Fibroblast of skin of right biceps (primary cell): ENCODE measurements around the gene CSNK1E.
"Not testable (repeated sequence)": the region's sequence is repeated elsewhere in the genome, so short reads cannot be mapped to it uniquely, and the experiment has no call there.

Experiments used
- DNase-seq: peaks from one replicate; pipeline ENCODE4 v3.0.0-alpha.2; 2013

The CSNK1E gene

DNA sequence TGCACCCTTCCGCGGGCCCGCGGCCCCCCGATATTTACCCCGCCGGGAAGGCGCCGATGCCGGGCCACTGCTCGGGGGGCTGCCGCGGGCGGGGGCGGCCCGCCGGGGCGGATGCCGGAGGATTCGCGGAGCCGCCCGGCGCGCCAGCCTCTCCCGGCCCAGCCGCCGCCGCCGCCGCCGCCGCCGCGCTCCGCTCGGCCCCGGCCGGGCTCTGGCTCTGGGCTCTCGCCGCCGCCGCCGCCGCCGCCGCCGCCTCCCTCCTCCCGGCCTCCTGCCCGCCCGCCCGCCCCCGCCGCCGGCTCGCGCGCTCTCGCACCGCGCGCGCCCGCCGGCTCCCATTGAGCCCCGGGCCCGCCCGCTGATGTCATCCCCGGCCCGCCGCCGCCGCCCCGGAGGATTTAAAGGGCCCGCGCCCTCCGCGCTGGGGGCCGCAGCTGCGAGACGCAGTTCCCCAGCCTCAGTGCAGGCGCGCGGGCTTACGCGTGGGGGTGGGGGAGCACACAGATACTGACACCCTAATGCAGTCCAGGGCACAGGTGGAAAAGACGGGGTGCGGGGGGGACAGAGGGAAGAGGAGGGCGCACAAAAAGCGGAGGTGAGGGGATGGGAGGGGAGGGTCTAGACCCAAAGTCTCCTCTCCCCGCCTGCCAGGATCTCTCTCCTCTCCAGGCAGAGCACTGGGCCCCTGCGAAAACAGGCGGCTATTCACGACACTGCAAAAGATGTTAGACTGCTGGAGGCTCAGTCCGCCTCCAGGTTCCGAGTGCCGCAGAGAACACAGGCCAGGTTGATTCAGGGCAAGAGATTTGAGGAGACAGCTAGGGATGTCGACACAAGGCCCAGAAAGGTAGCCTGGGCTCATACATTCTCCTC is at the start of gene CSNK1E:
TSS of gene CSNK1E (minus strand) at position 312 of the 873 bp plus-strand sequence. CDS start 3,276 bp downstream, outside the sequence.
- DNase-seq: peak; percentile 79

DNA sequence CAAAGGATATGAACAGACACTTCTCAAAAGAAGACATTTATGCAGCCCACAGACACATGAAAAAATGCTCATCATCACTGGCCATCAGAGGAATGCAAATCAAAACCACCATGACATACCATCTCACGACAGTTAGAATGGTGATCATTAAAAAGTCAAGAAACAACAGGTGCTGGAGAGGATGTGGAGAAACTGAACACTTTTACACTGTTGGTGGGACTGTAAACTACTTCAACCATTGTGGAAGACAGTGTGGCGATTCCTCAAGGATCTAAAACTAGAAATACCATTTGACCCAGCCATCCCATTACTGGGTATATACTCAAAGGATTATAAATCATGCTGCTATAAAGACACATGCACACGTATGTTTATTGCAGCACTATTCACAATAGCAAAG is 48.6 kb upstream of the CSNK1E start:
- DNase-seq: not testable (repeated sequence)

DNA sequence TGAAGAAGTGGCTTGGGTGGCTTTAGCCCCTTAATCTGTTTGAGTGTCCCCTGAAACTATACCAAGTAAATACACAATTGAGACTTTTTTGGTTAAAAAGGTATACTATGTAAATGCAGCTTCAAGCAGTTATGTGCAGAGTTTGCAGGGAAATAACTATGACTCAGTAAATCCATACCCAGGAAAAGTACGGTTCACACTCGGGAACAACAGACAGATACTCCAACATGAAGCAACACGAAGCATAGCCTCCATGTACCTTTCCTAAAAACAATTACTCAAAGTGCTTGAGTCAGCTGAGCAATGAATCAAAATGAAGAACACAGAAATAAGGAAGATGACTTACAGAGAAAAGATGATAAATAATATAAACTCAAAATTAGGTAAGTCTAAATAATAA is 47.9 kb upstream of the CSNK1E start:
- not testable (repeated sequence) for DNase-seq

DNA sequence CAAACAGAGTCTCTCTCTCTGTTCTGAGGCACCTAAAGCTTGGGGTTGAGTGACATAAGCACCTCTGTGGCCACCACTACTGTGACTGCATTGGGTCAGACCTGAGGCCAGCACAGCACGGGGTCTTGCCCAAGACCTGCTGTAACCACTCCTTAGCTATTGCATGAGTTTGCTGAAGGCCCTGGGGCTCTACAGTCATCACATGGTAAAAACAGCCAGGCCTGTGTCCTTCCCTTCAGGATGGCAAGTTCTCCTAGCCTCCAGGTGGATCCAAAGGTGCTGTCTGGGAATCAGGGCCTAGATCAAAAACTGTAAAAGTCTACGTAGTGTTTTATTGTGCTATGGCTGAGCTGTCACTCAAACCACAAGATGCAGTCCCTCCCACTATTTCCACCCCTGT is 43.3 kb upstream of the CSNK1E start:
- DNase-seq: not testable (repeated sequence)

DNA sequence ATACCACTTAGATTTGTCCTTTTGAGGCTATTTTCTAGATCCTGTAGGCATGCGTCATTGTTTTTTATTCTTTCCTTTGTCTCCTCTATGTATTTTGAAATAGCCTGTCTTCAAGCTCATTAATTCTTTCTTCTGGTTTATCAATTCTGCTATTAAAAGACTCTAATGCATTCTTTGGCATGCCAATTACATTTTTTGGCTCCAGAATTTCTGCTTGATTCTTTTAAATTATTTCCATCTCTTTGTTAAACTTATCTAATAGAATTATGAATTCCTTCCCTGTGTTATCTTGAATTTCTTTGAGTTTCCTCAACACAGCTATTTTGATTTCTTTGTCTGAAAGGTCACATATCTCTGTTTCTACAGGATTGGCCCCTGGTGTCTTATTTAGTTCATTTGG is 42.6 kb upstream of the CSNK1E start:
- DNase-seq: not testable (repeated sequence)

DNA sequence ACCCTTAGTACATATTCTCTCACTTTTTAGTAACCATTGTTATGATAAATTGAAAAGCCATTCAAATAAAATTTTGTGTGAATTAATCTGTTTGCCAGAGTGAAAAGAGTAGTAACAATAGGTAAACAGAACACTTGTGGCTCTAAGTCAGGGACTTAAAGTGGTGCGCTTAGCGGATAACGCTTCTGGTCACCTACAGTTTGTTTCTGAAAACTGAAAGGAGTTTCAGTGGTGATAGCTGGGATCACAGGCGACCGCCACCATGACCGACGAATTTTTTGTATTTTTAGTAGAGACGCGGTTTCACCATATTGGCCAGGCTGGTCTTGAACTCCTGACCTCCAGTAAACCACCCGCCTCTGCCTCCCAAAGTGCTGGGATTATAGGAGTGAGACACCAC is 40.7 kb upstream of the CSNK1E start:
- DNase-seq: not testable (repeated sequence)

DNA sequence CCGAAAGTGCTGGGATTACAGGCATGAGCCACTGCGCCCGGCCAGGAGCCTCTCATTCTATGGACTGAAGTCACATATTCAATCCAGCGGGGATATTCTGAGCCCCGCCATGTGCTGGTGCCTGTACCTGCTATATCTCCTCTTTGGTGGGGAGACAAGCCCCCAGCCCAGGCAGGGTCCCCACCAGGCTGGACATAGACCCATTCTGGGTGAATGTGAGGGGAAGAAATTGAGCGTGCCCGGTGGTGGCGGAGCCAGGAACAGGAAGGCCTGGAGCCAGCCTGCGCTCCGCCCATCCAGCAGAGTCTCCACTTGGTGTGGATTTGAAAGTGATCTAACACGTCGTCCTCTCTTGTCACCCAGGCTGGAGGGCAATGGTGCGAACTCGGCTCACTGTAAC is 38.0 kb upstream of the CSNK1E start:
- no peak for DNase-seq

DNA sequence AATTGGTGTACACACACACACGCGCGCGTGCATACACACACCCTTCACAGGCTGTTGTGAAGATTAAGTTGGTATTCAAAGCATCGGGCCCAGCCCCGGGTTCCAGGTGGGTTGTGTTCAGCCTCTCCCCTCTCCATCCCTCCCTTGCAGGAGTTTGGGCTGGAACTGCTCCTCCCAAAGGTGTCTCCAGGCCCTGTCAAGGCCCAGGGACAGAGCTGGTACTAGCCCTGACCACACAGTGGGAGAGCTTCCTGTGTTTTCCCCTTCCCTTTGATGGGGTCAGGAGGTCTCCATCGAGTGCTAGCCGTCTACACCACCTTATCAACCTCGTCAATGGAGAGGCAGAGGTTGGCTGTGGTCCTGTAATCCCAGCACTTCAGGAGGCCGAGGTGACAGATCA is 36.5 kb upstream of the CSNK1E start:
- DNase-seq: no peak

DNA sequence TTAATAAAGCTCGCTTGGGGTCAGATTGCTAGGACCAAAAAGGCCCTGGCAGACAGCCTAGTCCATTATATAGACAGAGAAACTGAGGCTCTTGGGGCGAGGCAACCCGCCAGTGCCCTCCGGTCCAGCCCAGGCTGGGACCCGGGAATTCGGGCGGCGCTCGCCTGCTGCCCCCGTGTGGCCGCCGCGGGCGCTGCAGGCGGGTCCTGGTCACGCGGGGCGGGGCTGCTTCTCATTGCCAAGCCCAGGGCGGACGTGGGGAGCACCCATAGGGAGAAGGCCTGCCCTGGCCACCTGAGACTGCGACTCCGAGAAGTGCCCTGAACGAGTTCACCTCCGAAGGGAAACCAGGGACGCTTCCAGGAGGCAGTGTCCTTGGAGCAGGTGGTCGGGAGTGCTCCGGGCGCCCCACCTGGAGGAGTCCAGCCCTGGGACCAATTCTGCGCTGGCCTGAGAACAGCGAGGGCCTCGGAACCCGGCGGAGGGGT is 36.0 kb upstream of the CSNK1E start:
- DNase-seq: peak; percentile 48

DNA sequence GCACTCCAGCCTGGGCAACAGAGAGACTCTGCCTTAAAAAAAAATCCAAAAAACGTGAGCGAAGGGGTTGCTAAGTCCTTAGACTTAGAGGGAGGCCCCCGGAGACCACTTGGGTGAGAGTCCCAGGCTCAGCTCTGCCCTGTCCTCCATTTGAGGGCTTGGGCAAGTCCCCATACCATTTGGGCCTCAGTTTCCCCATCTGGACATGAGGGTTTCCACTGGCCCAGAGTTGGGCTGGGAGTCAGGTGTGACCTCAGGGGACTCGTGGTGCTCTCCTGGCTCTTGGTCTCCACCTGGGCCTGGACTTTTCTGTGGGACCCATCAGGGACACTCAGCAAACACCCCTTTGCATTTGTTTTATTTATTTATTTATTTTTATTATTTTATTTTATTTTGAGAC is 35.2 kb upstream of the CSNK1E start:
- DNase-seq: no peak

DNA sequence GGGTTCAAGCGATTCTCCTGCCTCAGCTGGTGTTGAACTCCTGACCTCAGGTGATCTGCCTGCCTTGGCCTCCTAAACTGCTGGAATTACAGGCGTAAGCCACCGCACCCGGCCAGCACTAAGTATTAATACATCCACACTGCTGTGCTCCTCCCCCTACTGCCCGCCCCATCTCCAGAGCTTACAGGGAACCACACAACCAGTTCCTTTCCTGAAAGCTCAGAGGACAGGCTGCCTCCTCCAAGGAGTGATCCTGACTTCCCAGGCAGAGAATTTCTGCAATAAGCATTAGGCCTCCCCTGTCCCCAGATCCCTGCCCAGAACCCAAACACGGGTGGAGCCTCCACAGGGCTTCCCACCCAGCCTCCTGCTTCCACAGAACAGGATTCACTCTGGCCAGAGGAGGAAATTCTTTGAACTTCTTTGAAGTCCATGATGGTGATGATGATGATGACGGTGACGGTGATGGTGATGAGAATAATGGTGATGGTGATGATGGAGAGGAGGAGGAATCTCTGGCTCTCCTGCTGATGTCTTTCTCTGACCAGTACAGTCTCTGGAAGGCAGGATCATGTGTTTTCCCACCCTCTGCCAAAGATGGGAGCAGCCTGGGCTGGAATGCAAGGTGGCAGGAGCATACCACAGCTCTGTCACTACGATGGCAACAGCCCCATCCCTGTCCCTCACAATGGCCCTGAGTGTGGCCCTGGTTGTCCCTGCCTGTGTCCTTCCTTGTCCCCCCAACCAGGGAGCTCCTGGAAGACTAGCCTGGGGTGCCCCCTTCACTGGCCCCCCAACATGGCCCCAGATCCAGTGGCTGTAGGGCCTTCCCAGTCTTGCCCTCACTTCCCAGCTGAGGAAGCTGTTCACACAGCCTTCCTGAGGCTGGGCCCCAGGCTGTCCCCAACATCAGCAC is 33.5 kb upstream of the CSNK1E start:
- no peak for DNase-seq

DNA sequence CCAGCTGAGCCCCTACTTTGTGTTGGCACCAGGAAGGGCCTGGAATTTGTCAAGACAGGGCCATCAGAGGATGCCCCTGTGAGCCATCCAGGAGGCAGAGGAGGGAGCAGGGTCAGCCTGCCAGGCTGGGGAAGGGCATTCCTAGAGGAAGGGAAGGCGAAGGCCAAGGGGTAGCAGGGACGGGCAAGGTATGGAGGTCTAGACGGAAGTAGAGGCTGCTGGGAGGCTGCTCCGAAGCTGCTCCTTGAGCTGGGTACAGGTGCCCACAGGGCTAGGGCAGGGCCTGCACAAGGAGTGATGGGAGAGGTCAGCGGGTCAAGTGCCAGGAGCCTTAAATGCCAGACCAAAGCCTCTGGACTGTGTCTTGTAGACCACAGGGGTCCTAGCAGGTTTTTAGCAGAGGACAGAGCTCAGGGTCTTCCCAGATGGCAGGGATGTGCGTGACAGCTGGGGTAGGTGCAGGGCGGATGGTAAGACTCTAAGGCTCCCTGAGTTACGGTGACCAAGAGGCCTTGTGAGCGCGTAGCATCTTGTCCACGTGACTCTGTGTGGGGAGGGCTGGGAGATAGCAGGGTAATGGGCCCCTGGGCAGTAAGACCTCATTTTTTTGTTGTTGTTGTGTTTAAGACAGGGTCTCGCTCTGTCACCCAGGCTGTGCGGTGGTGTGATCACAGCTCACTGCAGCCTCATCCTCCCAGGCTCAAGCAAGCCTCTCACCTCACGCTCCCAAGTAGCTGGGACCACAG is 31.7 kb upstream of the CSNK1E start:
- DNase-seq: no peak

DNA sequence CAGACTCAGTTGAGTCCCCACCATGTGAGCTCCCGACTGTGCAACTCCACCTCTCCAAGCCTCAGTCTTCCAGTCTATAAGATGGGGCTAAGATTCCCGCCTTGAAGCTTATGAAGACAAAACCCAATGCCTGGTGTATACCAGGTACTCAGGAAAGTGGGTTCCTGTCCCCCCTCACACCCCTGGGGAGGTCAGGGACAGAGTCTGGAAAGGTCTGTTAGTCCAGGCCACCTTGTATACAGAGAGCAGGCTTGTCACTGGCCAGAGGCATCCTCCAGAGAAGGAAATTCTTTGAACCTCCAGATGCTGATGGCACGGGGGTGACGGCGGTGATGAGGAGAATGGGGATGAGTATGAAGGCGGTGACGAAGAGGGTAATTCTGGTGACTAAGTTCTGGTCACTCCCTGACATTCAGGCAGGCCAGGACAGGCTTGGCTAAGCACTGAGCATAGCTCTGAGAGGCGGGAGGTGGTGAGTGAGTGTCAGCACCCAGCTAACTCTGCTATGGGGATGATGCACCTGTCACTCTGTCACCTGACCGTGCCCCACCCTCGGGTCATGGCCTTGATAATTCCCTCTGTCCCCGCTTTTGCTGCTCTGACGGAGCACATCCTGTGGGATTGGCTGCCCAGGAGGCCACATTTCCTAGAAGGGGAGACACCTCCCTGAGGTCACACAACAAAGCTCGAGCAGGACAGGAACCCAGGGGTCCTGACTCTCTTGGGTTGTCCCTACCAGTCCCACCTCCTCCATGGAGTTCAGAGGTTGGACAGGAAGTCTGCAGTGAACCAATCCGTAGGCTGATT is 30.9 kb upstream of the CSNK1E start:
- no peak for DNase-seq

DNA sequence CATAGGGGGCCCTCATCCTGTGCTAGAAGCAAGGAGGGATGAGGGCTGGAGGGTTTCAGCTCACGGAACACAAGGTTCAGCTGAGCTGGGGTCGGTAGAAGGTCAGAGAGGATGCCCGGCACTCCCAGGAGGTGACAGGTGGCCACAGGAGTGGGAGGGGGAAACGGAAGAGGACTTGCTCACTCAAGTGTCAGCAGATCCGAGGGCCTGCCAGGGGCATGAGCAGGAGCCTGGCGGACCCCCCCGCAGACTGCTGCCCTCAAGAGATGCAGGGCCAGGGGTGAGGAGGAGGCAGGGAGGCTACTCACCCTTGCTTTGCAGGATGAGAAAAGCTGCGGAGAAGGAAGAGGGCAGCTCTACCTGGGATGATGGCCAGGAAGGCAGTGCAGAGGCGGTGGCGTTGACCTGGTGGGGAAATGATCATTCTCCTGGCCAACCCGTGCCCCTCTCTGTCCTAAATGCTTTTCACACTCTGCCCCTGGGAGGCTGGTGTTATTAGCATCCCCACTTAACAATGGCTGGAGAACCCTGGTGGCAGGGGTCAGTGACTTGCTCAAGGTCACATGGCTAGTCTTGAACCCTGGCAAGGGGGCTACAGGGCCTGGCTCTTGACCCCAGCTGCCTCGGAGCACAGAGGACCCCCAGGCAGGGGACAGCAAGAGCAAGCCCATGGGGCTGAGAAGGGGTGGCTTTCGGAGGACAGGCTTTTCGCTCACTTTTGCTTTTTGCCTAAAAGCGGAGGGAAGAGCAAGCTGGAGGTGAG is 30.1 kb upstream of the CSNK1E start:
- no peak for DNase-seq

DNA sequence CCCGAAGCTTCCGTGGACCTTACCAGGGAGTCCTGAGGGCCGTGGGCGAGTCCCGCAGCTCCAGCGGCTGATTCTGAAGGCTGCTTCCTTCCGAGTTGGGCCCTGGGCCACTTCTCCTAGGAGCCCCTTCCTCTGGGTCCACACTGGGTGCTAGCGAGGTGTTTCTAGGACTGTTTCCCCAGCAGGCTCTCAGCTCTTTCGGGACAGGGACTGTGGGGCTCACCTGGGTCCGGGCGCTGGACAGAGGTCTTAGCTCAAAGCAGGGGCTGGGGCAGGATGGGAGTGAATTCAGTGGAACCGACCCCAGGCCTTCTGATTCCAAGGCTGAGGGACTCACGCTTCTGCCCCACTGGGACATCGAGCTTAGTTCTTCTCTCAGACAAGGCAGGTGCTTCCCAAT is 29.3 kb upstream of the CSNK1E start:
- DNase-seq: no peak

DNA sequence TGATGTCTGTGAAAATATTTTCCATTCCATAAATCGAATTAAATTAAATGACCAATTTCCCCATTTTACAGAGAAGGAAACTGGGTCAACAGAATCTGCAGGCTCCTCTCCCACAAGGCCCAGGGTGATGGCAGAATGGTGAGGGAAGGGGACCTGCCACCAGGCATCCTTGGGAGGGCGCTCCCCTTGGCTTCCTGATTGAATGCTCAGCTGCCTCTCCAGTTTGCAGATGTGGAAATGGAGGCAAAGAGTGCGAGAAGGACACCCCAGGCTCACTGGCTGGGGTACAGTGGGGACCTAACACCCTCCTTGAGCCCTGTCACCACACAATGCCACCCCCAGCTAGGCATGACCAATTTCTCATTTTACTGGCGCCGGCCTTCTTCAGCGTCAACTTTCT is 28.5 kb upstream of the CSNK1E start:
- no peak for DNase-seq

DNA sequence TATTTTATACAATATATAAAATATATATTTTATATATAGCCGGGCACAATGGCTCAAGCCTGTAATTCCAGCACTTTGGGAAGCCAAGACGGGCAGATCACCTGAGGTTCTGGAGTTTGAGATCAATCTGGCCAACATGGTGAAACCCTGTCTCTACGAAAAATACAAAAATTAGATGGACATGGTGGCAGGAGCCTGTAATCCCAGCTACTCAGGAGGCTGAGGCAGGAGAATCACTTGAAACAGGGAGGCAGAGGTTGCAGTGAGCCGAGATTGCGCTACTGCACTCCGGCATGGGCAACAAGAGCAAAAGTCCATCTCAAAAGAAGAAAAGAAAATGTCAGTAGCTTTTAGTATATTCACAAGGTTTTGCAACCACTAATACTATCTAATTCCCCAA is 22.7 kb upstream of the CSNK1E start:
- not testable (repeated sequence) for DNase-seq

DNA sequence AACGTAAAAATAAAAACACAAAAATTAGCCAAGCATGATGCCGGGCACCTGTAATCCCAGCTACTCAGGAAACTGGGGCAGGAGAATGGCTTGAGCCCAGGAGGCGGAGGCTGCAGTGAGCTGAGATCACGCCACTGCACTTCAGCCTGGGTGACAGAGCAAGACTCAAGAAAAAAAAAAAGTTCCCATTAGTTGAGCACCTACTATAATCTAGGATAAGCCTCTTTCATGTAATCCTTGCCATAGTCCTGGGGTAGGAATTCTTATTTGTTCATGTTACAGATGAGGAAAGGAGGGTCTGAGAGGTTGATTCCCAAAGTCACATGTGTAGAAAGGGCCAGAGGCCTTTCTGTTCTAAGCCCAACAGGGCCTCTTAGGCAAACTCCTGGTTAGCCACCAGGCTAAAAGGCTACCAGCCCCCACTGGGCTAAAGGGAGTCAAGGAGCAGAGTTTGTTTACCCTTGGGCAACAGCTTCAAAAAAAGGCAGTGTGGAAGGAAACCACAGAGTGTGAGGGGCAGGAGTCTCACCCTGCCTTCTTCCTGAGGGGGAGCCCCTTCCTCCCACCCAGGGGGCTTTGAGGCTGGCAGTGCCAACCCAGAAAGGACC is 21.6 kb upstream of the CSNK1E start:
- DNase-seq: no peak

DNA sequence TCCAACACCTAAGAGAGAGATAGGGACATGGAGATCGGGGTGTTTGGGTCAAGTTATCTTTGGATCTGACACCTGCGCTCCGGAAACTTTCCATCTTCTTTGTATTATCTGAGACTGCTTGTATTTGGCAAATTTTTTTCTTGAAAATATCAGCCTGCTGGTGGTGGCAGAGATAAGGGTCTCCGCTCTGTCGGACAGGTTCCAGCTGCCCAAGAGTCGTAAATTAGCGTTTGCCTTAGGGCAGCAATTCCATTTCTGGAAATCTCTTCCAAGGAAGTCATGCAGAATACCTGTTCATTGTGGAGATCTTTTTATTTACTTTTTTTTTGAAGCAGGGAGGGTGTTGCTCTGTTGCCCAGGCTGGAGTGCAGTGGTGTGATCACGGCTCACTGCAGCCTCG is 19.5 kb upstream of the CSNK1E start:
- no peak for DNase-seq

DNA sequence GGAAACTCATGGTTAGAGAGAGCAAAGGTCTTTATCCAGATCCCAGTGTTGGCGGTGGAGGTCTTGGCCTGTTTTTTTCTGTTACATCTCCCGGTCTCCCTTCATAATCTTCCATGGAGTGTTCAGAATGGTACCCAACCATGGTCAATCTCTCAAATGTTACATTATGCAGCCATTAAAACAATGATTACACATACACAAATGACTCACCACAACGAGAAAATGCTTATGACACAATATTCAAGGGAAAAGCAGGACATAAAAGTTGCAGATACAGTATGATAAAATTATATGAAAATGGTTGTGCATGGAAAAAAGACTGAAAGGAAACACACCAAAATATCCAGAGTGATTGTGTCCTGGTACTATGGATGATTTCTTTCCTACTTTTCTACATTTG is 17.8 kb upstream of the CSNK1E start:
- no peak for DNase-seq

DNA sequence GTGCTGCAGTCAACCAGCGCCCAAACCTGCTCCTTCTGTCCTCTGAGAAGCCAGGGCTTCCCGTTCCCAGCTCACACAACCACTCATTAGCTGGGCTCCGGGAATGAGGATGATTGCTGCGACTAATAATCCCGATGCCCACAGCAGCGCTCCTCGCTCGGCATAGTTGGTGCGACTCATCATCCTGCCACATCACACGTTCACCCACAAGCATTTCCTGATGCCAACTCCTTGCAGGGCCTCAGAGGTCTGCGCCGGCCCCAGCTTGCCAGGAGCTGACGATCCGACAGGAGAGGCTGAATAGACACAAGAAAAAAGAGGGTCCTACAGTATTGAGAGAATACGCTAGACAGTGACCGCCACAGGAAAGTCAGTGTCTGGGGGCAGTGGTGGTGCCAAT is 10.6 kb upstream of the CSNK1E start:
- DNase-seq: peak; percentile 81
